ENCODE data around the gene SND1.

SND1 gene

GRCh38 chr7:128008141-128008540 is 356.1 kb downstream of the SND1 start:
- DNase-seq = no peak

GRCh38 chr7:128008744-128009143 is 356.8 kb downstream of the SND1 start:
- no peak for DNase-seq

- DNase-seq = no peak
Measured at GRCh38 chr7:128010391-128011127, 358.6 kb downstream of the SND1 start.

- DNase-seq = no peak
Measured at GRCh38 chr7:128011131-128011661, 359.2 kb downstream of the SND1 start.

GRCh38 chr7:128014811-128015210 is 362.8 kb downstream of the SND1 start:
- no peak for DNase-seq

GRCh38 chr7:128017460-128017859 is 365.5 kb downstream of the SND1 start:
- no peak for DNase-seq

GRCh38 chr7:128017862-128018845 is 366.2 kb downstream of the SND1 start:
- DNase-seq = no peak

- DNase-seq = no peak
Measured at GRCh38 chr7:128019288-128019687, 367.3 kb downstream of the SND1 start.

GRCh38 chr7:128020159-128020558 is 368.2 kb downstream of the SND1 start:
- no peak for DNase-seq

- DNase-seq = no peak
Measured at GRCh38 chr7:128021366-128021765, 369.4 kb downstream of the SND1 start.

- DNase-seq = no peak
Measured at GRCh38 chr7:128022631-128023532, 370.9 kb downstream of the SND1 start.

GRCh38 chr7:128024151-128024550 is 372.2 kb downstream of the SND1 start:
- DNase-seq = no peak

- DNase-seq = no peak
Measured at GRCh38 chr7:128025380-128025779, 373.4 kb downstream of the SND1 start.

GRCh38 chr7:128025819-128026218 is 373.8 kb downstream of the SND1 start:
- DNase-seq = no peak

- no peak for DNase-seq
Measured at GRCh38 chr7:128026551-128026950, 374.6 kb downstream of the SND1 start.

- no peak for DNase-seq
Measured at GRCh38 chr7:128027485-128027980, 375.5 kb downstream of the SND1 start.

GRCh38 chr7:128029405-128029995 is 377.5 kb downstream of the SND1 start:
- no peak for DNase-seq

- no peak for DNase-seq
Measured at GRCh38 chr7:128030263-128030653, 378.3 kb downstream of the SND1 start.

GRCh38 chr7:128030654-128031611 is 378.9 kb downstream of the SND1 start, which contains the start of gene LRRC4:
LRRC4 (minus strand) TSS chr7:128031437; CDS start chr7:128030640, 797 bp downstream.
- peak; percentile 19 for DNase-seq

GRCh38 chr7:128031901-128032604 is 380.1 kb downstream of the SND1 start:
- DNase-seq = peak; percentile 51
